ENCODE measurements around the gene IGFBP7.

IGFBP7 gene

GRCh38 chr4:57094832-57095223, 15.4 kb downstream of the IGFBP7 start:
- FAIRE-seq = no peak

GRCh38 chr4:57093845-57094831, 16.0 kb downstream of the IGFBP7 start:
- no peak for FAIRE-seq

GRCh38 chr4:57091657-57092162, 18.5 kb downstream of the IGFBP7 start:
- FAIRE-seq = peak; percentile 36

- no peak for FAIRE-seq
Measured at GRCh38 chr4:57090079-57090478, 20.1 kb downstream of the IGFBP7 start.

GRCh38 chr4:57089549-57089948, 20.6 kb downstream of the IGFBP7 start:
- FAIRE-seq = no peak

GRCh38 chr4:57086031-57086723, 24.0 kb downstream of the IGFBP7 start:
- no peak for FAIRE-seq

GRCh38 chr4:57085278-57085677, 24.9 kb downstream of the IGFBP7 start:
- FAIRE-seq = no peak

- FAIRE-seq = no peak
Measured at GRCh38 chr4:57084360-57084759, 25.8 kb downstream of the IGFBP7 start.

GRCh38 chr4:57083090-57083489, 27.1 kb downstream of the IGFBP7 start:
- FAIRE-seq = no peak

GRCh38 chr4:57081651-57082621, 28.2 kb downstream of the IGFBP7 start:
- FAIRE-seq = no peak

GRCh38 chr4:57080781-57081650, 29.2 kb downstream of the IGFBP7 start:
- FAIRE-seq = no peak

- FAIRE-seq = peak; percentile 96
Measured at GRCh38 chr4:57078685-57079521, 31.3 kb downstream of the IGFBP7 start.

- no peak for FAIRE-seq
Measured at GRCh38 chr4:57077550-57078343, 32.4 kb downstream of the IGFBP7 start.

GRCh38 chr4:57076646-57077045, 33.5 kb downstream of the IGFBP7 start:
- no peak for FAIRE-seq

GRCh38 chr4:57075367-57075766, 34.8 kb downstream of the IGFBP7 start:
- peak; percentile 68 for FAIRE-seq

GRCh38 chr4:57074744-57075143, 35.4 kb downstream of the IGFBP7 start:
- FAIRE-seq = no peak

- FAIRE-seq = no peak
Measured at GRCh38 chr4:57073559-57073958, 36.6 kb downstream of the IGFBP7 start.

- no peak for FAIRE-seq
Measured at GRCh38 chr4:57071326-57071725, 38.9 kb downstream of the IGFBP7 start.

- no peak for FAIRE-seq
Measured at GRCh38 chr4:57070461-57070860, 39.7 kb downstream of the IGFBP7 start.
